Activated CD4-positive, alpha-beta T cell treated with anti-CD3 and anti-CD28 coated beads for 4 hours (primary cell): Measurements from ENCODE around the gene CYP4A11.
"Not testable (repeated sequence)": the region's sequence is repeated elsewhere in the genome, so short reads cannot be mapped to it uniquely, and the experiment has no call there.

Experiments used
- DNase-seq, 2 donors: peaks; one replicate each; pipeline ENCODE4 v3.0.0-alpha.2; 2020

Gene CYP4A11, protein sequence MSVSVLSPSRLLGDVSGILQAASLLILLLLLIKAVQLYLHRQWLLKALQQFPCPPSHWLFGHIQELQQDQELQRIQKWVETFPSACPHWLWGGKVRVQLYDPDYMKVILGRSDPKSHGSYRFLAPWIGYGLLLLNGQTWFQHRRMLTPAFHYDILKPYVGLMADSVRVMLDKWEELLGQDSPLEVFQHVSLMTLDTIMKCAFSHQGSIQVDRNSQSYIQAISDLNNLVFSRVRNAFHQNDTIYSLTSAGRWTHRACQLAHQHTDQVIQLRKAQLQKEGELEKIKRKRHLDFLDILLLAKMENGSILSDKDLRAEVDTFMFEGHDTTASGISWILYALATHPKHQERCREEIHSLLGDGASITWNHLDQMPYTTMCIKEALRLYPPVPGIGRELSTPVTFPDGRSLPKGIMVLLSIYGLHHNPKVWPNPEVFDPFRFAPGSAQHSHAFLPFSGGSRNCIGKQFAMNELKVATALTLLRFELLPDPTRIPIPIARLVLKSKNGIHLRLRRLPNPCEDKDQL

DNA sequence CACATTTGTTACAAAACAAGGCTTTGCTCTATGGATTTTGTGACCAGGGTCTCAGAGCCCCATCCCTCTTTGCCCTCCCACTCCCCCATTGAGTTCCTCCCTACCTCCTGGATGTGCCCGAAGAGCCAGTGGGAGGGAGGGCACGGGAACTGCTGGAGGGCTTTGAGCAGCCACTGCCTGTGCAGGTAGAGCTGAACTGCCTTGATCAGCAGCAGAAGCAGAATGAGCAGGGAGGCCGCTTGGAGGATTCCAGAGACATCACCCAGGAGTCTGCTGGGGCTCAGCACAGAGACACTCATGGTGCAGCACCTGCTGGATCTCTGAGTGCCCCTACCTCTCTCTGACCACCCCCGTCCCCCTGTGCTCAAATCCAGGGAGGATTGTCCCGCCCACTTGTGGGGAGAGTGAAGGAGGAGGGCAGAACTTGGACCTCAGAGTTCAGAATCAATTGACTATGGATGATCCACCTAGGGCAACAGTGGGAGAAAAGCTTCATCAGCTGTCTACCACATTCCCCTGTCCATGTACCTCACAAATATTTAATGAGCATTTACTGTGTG lies at the start of gene CYP4A11:
Gene CYP4A11 (minus strand): TSS at position 342 of the 560 bp plus-strand sequence. CDS start 43 bp downstream, at position 299.
- DNase-seq: no peak

DNA sequence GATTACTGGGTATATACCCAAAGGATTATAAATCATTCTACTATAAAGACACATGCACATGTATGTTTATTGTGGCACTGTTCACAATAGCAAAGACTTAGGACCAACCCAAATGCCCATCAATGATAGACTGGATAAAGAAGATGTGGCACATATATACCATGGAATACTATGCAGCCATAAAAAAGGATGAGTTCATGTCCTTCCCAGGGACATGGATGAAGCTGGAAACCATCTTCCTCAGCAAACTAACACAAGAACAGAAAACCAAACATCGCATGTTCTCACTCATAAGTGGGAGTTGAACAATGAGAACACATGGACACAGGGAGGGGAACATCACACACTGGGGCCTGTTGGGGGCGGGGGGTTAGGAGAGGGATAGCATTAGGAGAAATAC lies 49.3 kb upstream of the CYP4A11 start:
- not testable (repeated sequence) for DNase-seq

DNA sequence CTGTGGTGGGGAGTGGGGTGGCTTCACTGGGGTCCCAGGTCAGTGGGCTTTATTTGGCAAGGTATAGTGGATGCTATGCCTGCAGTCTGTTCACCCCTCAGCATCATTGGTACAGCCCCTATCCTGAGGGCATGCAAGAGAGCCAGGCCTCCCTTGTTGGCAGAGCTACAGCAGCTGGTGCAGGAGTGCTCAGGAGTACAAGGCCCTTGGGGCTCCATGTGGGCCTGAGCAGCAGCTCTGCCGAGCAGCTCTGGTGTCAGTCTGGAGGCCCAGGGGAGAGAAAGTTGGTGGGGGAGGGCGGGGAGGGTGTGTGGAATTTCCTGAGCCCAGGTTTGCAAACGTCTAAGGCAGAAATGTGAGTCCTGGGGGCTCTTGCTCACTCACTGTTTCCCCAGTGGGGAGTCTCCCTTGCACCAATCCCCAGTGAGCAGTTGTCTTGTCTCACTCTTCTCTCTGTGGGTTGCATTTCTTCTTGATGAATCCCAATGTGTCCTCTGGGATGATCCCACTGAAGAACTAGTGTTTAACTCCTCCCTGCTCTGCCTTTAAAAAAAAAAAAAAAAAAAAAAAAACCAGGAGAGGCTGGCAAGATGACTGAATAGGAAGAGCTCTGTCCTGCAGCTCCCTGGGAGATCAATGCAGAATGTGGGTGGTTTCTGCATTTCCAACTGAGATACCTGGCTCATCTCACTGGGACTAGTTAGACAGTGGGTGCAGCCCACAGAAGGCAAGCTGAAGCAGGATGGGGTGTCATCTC lies 42.7 kb upstream of the CYP4A11 start:
- no peak for DNase-seq

DNA sequence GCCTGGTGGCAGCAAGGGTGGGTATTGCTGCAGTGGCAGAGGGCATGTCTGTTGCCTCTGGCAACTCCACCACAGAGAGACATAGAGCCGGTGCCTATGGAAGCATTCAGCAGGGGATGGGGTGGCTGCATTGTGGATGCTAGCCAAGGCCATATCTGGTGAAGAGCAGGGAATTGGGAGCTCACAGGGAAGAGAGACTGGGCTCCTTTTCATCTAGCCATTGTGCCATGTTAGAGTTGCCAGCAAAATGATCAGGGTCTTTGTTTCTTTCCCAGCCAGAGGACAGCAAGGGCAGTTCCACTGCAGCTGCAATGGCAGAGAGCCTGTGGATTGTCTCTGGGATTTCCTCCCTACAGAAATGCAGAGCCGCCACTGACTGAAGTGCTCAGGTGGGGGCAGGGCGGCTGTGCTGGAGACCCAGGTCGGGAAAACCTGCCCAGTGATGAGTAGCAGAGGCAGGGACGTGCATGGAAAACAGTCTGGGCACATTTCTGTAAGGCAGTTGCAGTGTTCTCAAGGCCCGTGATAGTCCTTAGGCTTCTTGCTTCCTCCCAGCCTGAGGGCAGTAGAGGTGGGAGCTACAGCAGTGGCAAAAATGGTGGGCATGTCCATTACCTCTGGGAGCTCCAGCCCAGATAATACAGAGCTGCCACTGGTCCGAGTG lies 42.0 kb upstream of the CYP4A11 start:
- DNase-seq: no peak

DNA sequence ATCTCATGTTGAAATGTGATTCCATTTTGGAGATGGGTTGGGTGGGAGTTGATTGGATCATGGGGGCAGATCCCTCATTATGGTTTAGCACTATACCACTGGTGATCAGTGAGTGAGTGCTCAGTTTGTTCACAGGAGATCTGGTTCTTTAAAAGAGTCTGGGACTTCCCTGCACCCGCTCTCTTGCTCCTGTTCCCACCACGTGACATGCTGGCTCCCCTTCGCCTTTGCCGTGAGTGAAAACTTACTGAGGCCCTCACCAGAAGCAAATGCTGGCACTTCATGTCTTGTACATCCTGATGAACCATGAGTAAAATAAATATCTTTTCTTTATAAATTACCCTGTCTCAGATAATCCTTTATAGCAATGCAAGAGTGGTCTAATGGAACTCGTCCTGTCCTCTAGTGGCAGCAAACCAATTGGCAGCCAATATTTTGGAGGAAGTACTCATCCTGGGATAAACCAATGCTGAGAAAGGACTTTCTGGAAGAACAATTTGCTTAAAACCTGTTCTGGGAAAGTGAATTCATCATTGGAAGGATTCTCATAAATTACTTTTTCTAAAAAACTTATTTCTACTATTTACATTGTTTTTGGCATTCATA lies 27.8 kb upstream of the CYP4A11 start:
- no peak for DNase-seq

DNA sequence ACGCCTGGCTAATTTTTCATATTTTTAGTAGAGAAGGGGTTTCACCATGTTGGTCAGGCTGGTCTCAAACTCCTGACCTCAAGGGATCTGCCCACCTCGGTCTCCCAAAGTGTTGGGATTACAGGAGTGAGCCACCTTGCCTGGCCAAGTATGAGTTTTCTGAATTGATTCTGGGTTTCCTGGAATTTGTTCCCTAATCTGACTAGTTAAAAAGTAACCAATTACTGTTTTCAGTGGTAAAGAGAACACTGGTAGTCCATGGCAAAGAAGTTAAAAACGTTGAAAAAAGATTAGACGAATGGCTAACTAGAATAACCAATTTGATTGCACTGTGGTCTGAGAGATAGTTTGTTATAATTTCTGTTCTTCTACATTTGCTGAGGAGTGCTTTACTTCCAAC lies 21.0 kb upstream of the CYP4A11 start:
- DNase-seq: not testable (repeated sequence)

DNA sequence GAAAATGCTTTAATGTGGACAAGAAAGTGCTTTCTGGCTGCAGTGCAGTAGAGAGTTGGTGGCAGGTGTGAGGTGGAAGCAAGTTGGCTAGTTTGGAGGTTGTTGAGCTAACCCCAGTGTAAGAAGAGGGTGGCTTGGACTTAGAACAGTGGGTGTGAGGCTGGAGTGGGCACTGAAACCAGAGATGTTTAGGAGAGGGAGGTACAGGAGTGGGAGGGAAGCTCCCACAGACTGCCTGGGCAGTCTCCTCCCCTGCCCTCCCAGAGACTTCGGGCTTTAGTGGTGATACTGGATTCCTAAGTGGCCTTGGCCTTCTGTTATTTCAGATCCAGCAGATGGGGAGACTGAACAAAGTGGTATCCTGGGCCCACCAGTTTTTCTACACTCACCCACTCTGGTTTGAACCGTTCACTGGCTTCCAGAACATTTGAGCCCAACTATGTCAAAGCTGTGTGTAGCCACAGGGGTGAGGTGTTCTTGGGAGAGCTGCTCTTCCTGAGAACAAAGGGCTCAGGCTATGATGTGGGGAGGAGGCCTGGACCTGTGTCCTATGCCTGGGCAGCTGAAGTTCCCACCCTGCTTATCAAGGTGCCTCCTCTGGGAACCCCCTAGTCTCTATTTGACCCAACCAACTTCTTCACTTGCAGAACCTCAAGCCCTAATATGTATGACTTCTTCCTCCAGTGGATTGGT lies 19.9 kb upstream of the CYP4A11 start:
- DNase-seq: no peak

DNA sequence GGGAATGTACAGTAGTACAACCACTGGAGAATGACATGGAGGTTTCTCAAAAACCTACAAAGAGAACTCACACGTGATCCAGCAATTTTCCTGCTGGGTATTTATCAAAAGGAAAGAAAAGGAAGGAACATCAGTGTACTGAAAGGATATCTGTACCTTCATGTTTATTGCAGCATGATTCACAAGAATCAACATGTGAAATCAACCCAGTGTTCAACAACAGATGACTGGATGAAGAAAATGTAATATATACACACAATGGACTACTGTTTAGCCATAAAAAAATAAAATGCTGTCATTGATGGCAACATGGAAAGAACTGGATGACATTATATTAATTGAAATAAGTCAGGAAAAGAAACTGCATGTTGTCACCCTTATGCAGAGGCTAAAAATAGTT lies 19.0 kb upstream of the CYP4A11 start:
- DNase-seq: no peak

DNA sequence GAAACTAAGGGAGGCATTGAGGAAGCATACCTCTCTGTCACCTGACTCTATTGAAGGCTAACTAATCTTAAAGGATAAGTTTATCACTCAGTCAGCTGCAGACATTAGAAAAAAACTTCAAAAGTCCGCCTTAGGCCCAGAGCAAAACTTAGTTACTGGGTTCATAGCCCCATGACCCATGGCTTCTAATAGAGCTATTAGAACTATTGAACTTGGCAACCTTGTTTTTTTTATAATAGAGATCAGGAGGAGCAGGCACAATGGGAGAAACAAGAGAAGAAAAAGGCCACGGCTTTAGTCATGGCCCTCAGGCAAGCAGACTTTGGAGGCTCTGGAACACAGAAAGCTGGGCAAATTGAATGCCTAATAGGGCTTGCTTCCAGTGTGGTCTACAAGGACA lies 13.8 kb upstream of the CYP4A11 start:
- DNase-seq: not testable (repeated sequence)

DNA sequence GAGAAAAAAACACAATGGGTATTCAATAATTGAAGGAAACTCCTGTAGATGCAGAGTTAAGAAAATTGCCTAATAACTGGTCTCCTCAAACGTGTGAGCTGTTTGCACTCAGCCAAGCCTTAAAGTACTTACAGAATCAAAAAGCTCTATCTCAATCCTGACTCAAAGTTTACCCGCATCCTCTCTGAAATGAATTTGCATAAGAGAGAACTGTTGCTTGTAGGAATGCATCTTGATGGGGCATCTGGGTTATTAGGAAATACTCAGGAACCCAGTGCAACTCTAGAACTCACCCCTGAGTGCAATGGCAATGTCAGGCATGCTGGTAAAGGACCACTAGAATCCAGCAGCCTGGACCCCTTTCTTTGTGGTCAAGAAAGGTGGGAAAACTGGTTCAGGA lies 12.6 kb upstream of the CYP4A11 start:
- DNase-seq: not testable (repeated sequence)

DNA sequence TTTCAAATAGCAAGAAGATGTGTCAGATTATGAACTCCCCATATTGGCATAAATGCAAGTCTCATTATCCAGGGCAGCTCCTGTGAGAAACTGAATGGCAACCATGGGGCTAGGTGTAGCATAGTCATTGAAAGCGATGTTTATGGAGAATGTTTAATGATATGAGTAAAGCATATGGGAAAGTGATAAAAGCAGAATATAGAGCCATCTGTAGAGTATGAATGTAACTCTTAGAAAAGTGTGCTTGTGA lies 8.1 kb upstream of the CYP4A11 start:
- not testable (repeated sequence) for DNase-seq

DNA sequence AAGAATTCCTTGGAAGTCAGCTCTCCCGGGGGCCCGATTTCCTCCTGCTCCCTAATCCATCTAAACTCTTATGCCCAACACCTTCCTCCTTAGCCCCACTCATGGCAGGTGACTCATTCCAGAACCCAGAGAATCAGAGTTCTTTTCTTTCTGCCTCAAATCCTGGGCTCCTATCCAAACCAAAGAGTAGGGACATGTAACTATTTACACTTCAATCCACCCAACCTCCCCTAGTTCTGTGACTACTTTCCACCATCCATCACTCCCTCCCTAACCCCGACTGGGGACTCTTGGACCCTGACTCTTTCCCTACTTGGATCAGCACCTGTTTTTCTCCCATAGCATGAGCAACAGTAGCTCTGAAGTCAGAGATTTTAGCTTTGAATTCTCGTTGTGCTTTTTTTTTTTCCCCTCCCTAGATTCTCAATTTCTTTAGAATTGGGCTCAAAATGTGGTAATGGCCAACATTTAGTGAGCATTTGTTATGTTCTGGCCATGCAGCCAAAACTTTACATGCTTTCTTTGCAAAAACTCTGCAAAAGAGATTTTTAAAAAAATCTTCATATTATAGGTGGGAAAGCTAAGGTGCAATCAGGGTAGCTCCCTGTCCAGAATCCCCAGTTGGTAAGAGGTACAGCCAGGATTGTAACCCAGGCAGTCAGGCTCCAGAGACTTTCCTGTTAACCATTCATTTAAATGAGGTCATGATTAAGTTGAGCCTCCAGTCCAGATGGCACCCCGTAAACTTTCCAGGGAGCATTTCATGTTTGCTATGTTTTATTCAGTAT lies 7.5 kb upstream of the CYP4A11 start:
- no peak for DNase-seq

DNA sequence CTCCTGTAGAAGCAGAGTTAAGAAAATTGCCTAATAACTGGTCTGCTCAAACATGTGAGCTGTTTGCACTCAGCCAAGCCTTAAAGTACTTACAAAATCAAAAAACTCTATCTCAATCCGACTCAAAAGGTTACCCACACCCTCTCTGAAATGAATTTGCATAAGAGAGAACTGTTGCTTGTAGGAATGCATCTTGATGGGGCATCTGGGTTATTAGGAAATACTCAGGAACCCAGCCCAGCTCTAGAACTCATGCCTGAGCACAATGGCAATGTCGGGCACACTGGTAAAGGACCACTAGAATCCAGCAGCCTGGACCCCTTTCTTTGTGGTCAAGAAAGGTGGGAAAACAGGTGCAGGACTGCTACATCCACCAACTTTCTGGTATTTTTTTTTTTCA lies 6.4 kb upstream of the CYP4A11 start:
- DNase-seq: not testable (repeated sequence)

DNA sequence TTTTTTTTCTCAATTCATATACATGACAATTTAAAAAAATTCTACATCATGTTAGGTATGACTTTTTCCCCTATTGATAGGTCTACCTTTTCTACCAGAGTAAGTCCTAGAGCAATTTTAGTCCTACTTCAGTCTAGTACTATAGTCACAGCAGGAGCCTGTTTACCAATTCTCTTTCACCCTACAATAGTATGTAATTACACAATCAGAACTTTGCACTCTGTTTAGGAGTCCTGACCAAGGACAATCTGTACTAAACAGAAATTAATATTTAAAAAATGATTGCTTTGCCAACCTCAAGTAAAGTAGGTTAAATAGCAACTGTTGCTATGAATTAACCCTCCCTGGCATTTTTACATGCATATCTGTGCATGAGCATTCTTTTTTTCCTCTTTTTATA lies 810 bp upstream of the CYP4A11 start:
- no peak for DNase-seq

DNA sequence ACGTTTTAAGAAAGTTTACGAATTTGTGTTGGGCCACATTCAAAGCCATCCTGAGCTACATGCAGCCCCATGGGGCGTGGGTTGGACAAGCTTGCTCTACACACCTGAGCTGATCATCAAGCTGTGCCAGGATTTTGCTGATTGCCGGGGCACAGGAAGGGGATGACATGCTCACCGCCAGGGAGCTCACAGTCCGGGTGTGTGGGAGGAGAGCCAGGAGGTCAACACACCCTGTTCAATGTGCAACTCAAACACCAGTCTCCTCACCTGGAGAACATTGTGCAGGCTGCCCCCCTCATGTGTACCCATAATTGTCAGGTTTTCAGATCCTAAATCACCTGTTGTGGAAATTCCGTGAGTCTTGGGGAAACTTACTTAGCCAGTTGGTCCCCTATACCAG lies 969 bp downstream of the CYP4A11 start:
- DNase-seq: no peak

DNA sequence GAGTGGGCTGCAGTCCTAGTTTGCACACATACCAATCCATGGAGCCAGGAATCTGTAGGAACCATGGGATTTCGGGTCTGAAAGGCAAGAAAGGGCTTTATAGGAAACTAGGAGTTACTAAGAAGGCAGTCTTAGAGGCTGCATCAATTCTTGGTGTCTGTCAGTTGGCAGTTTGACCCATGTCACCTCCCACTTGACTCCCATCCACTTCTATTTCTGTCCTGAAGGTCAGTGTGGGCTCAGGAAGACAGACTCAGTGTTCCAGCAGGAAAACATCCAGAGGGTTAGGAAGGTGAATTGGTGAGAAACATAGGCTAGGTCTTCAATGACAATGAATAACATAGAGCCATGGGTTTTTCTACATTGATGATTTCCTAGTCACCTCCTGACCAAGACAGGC lies 4.0 kb downstream of the CYP4A11 start:
- DNase-seq: no peak

DNA sequence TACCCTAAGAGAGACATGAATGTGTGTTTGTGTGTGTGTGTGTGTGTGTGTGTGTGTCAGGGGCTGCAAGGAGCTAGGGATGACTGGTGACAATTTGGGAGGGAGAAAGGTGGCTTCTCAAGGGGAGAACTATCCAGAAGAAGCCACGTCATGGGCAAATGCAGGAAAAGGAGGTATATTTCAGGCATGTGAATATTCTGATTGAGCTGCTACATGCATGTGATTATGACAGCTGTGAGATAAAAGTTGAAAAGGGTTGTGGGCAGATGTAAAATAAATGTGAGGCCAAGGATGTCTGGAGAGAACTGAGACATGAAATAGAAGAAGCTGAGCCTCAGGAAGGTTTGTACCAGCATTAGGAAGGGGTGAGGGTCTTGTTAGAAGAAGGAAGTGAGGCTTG lies 4.5 kb downstream of the CYP4A11 start:
- no peak for DNase-seq

DNA sequence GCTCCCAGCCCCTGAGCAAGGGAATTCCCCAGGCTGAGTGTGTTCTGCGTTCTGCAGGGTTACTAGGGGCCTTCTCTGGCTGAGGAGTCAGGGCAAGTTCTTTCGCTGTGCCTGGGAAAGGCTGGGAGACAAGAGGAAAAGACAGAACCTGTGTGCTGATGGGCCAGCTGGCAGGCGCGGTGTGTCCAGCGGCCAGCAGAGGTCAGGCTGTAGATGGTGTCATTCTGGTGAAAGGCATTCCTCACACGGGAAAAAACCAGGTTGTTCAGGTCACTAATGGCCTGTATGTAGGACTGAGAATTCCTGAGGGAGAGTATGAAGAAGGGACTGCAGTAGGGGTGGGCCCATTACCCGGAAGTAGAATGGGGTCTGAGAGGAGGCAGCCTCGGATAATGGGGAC lies 6.4 kb downstream of the CYP4A11 start:
- not testable (repeated sequence) for DNase-seq

DNA sequence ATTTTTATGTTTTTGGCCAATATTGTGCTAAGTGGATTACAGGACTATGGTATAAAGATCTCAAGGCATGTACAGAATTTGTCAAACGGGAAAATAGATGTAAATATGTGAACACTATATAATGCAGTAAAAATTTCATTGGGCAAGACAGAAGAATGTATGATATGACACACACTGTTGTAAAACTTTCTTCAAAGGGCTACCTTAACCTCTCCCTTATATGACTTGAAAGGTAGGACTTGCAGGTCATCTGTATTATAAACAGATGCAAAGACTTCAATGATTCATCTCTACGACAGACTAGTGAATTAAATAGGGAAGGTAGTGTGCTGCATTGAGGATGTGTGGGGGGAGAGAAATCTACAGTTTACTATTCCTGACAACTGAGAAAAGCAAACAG lies 9.3 kb downstream of the CYP4A11 start:
- not testable (repeated sequence) for DNase-seq

DNA sequence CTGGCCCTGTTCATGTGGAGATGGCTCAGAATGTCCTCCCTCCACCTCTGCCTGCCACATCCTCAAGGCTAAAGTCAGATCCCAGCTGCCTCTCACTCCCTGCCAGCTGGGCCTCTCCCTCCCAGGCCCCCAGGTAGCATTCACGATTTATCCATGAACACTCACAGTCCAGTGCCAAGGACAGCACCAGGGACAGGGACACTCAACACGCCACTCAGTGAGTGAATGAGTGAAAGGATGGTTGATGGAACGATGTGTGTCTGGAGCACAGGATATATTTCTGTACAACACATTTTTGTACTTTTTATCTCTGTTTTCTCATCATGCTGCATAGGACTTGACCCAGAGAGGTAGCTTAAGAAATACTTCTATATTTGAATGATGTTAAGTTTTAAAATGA lies 10.1 kb downstream of the CYP4A11 start:
- no peak for DNase-seq

DNA sequence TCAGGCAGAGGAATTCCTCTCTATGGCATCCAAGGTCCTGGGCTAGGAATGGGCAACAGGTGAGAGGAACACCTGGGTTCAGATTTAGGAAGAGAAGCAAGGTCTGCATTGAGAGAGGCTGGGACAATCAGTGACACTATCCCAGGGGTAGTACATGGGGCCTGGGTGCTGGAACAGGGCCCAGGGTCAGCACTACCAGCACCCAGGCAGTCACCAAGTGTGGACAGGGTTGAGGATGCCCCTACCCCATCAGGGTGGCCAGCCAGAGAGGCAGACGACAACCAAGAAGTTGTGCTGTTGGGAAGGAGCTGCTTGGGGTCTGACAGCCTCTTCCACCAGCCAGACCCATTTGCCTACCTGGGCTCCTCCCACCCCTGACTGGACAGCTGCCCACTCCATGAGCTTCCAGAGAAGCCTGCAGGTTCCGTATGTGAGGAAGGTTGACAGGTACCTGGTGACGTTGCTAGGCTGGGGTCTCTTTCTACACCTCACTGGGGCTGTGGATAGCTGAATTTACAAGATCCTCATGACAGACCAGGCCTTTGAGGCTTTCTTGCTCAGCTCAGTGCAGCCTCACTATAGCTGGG lies 13.9 kb downstream of the CYP4A11 start:
- DNase-seq: no peak
